ENCODE results near the gene XKR8.

The XKR8 gene

GRCh38 chr1:27931759-27932158 lies 28.0 kb upstream of the XKR8 start:
- no peak for DNase-seq (ENCODE audit: low read depth)
- no peak for TF ChIP-seq CTCF (conservative IDR thresholded peaks at IDR 0.05; ENCODE audit: control insufficient read depth, insufficient read depth, low read depth, low read length)
- H3K4me3 ChIP-seq (ENCODE audit: control insufficient read depth, low read depth, low read length), result no peak overlapping the region

GRCh38 chr1:27934818-27935549 lies 24.8 kb upstream of the XKR8 start, which contains the start of gene SMPDL3B:
TSS of gene SMPDL3B (plus strand) at chr1:27935000. CDS start at chr1:27935184, 184 bp downstream.
- no peak for DNase-seq (ENCODE audit: low read depth)

GRCh38 chr1:27935721-27936120 lies 24.1 kb upstream of the XKR8 start:
- DNase-seq (ENCODE audit: low read depth), result no peak
- no peak for TF ChIP-seq CTCF (conservative IDR thresholded peaks at IDR 0.05; ENCODE audit: control insufficient read depth, insufficient read depth, low read depth, low read length)
- no peak overlapping the region for H3K4me3 ChIP-seq (ENCODE audit: control insufficient read depth, low read depth, low read length)

More at GRCh38 chr1:27934818-27935549, 24.8 kb upstream of the XKR8 start, which contains the start of gene SMPDL3B:
- H3K4me3 ChIP-seq (ENCODE audit: control insufficient read depth, low read depth, low read length), result no peak within 1 kb of the TSS
- TF ChIP-seq CTCF (conservative IDR thresholded peaks at IDR 0.05; ENCODE audit: control insufficient read depth, insufficient read depth, low read depth, low read length), result no peak

DNA sequence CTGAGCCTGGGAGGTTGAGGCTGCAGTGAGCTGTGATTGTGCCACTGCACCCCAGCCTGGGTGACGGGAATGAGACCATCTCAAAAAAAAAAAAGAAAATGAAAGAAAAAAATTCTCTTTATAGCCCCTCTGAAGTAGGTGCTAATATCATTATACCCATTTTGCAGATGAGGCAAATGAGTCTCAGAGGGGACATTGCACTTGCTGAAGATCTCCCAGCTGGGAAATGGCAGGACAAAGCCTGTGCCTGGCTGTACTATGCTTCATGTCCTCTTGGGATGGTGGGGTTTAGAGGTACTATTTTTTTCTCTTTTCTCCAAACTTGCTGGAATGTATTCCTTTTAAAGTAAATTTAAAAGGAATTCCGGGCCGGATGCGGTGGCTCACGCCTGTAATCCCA lies 23.4 kb upstream of the XKR8 start:
- no peak for DNase-seq (ENCODE audit: low read depth)

GRCh38 chr1:27937524-27937836 lies 22.3 kb upstream of the XKR8 start:
- TF ChIP-seq CTCF (conservative IDR thresholded peaks at IDR 0.05; ENCODE audit: control insufficient read depth, insufficient read depth, low read depth, low read length), result no peak
- no peak overlapping the region for H3K4me3 ChIP-seq (ENCODE audit: control insufficient read depth, low read depth, low read length)
- no peak for DNase-seq (ENCODE audit: low read depth)

More for the DNA sequence above, 23.4 kb upstream of the XKR8 start:
- H3K4me3 ChIP-seq (ENCODE audit: control insufficient read depth, low read depth, low read length), result no peak overlapping the region
- no peak for TF ChIP-seq CTCF (conservative IDR thresholded peaks at IDR 0.05; ENCODE audit: control insufficient read depth, insufficient read depth, low read depth, low read length)

GRCh38 chr1:27938488-27938887 lies 21.3 kb upstream of the XKR8 start:
- TF ChIP-seq CTCF (conservative IDR thresholded peaks at IDR 0.05; ENCODE audit: control insufficient read depth, insufficient read depth, low read depth, low read length), result no peak
- DNase-seq (ENCODE audit: low read depth), result no peak
- H3K4me3 ChIP-seq (ENCODE audit: control insufficient read depth, low read depth, low read length), result no peak overlapping the region

Measured in fibroblast of mammary gland (primary cell).